BE2C (cell line): ENCODE data around the gene NOX5.

Source experiments
- DNase-seq: peaks from one replicate; pipeline ENCODE4 v3.0.0-alpha.2; 2020
- H3K27me3 ChIP-seq: fragments of 250-450 bp; sonication (Bioruptor Pico); 2 replicates; pipeline ENCODE4 v1.5.1; 2020; ENCODE audit warnings: mild to moderate bottlenecking
- H3K36me3 ChIP-seq: fragments of 250-450 bp; sonication (Bioruptor Pico); 2 replicates; pipeline ENCODE4 v1.5.1; 2020; ENCODE audit warnings: mild to moderate bottlenecking
- H3K4me1 ChIP-seq: fragments of 250-450 bp; sonication (Bioruptor Pico); 2 replicates; pipeline ENCODE4 v1.5.1; 2020
- H3K4me3 ChIP-seq: 2 replicates; pipeline ENCODE4 v1.5.1; 2011; ENCODE audit warnings: low read depth, low read length
- H3K9me3 ChIP-seq: fragments of 250-450 bp; sonication (Bioruptor Pico); 2 replicates; pipeline ENCODE4 v1.5.1; 2020
- TF ChIP-seq, protein P1 (sequence below): IDR thresholded peaks from 2 replicates; pipeline ENCODE4 v1.5.1; 2012; ENCODE audit warnings: mild to moderate bottlenecking, low read depth, low read length

Gene NOX5

DNA sequence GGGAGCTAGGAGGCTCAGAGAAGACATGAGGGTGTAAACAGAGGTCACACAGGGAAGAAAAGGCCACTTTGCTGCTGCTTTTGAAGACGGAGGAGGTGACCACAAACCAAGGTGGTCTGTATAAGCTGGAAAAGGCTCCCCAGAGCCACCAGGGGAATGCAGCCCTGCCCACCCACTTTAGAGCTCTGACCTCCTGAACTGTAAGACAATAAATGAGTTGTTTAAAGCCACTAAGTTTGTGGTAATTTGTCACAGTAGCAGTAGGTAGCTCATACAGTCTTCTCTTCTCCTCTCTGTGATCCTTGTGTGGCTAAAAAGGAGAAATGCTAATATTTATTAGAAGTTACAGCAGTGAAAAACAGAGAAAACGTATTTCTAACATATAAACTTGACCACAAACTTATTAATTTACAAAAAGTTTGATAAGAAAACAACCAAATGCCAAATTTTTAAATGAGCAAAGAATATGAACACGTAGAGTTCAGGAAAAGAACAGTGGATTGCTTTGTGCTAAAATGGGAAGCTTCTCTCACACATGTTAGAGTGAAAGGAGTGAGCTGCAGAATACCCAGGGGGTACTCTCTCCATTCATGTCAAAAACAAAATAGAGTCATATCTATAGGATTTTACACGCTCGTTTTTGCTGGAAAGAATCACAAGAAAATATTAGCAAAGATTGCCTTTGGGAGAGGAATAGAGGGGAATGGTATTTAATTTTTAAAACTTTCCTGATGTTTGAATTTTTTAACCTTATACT is 71.0 kb downstream of the NOX5 start:
- Histone ChIP-seq H3K36me3 (no peaks in the 10 kb centered on the region), H3K9me3 (no peaks in the 10 kb centered on the region; the same call in 1 of the 2 replicates), H3K4me3 (no peak overlapping the region), H3K4me1 (peaks cover 17% of the 10 kb centered on the region), H3K27me3 (no peaks in the 10 kb centered on the region)
- DNase-seq: no peak
- TF ChIP-seq, protein P1, sequence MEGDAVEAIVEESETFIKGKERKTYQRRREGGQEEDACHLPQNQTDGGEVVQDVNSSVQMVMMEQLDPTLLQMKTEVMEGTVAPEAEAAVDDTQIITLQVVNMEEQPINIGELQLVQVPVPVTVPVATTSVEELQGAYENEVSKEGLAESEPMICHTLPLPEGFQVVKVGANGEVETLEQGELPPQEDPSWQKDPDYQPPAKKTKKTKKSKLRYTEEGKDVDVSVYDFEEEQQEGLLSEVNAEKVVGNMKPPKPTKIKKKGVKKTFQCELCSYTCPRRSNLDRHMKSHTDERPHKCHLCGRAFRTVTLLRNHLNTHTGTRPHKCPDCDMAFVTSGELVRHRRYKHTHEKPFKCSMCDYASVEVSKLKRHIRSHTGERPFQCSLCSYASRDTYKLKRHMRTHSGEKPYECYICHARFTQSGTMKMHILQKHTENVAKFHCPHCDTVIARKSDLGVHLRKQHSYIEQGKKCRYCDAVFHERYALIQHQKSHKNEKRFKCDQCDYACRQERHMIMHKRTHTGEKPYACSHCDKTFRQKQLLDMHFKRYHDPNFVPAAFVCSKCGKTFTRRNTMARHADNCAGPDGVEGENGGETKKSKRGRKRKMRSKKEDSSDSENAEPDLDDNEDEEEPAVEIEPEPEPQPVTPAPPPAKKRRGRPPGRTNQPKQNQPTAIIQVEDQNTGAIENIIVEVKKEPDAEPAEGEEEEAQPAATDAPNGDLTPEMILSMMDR: no peak

DNA sequence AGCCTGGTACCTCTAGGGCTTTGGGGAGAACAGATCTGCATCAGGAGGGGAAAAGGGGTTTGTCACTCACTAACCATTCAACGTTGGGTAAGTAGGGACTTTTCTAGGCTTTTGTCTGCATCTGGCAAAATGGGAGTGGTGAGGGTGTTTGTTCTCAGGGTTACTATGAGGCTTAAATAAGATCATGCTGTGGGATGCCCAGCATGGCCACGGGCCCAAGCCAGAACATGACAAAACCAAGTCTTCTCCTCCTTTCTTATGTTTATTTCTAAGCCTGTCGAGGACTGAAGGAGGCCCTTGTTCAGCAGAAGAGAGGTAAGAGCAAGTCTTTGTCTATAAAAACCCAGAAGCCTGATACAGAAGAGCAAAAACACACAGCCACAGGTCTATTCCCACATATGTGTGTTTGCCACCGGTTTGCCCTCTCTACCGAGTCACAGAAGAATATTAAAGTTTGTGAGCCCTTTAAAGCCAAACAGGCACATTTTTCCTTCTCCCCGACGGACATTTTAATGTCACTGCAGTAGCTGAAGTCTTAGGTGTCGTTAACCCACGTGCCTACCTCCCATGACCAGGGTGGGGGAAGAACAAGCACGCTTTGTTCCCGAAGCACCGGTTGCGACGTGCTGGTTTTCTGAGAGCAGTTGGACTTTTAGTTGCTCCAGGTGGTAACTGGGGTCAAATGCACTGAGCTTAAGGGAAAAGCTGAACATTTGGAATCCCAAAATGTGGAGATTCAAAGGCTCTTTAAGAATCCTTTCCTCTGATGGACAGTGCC is 72.1 kb downstream of the NOX5 start:
- no peak for DNase-seq
- H3K9me3 ChIP-seq: no peaks in the 10 kb centered on the region
- H3K4me1 ChIP-seq: peaks cover 6% of the 10 kb centered on the region
- H3K27me3 ChIP-seq: no peaks in the 10 kb centered on the region
- H3K4me3 ChIP-seq: no peak overlapping the region
- H3K36me3 ChIP-seq: no peaks in the 10 kb centered on the region
- TF ChIP-seq, protein P1: no peak

DNA sequence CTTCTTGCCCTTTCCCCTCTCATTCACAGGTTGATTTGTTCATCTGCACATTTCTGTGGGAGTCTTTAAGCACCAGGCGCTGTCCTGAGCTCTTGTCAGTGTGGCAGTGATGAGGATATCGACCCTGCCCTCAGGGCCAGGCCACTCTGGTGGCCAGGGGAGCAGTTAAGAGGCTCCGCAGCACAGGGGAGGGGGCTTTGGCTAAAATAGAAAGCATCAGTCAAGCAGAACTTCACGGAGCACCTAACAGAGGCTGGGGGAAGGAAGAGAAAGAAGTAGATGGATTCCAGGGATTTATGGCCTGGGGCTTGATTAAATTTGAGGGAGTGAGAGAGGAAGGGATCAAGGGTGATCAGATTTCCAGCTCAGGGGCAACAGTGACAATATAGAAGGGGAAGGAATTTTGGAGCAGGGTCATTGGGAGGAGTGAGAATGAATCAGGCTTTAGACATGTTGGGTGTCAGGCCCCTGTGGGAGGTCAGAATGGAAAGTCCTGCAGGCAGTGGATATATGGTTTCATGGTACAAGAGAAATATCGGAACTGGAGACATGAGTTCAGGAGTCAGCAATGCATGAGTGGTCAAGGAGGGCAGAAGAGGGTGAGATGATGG is 73.0 kb downstream of the NOX5 start:
- Histone ChIP-seq H3K4me1 (no peaks in the 10 kb centered on the region), H3K9me3 (no peaks in the 10 kb centered on the region), H3K27me3 (no peaks in the 10 kb centered on the region), H3K36me3 (no peaks in the 10 kb centered on the region), H3K4me3 (no peak overlapping the region)
- no peak for DNase-seq
- TF ChIP-seq, protein P1: no peak

DNA sequence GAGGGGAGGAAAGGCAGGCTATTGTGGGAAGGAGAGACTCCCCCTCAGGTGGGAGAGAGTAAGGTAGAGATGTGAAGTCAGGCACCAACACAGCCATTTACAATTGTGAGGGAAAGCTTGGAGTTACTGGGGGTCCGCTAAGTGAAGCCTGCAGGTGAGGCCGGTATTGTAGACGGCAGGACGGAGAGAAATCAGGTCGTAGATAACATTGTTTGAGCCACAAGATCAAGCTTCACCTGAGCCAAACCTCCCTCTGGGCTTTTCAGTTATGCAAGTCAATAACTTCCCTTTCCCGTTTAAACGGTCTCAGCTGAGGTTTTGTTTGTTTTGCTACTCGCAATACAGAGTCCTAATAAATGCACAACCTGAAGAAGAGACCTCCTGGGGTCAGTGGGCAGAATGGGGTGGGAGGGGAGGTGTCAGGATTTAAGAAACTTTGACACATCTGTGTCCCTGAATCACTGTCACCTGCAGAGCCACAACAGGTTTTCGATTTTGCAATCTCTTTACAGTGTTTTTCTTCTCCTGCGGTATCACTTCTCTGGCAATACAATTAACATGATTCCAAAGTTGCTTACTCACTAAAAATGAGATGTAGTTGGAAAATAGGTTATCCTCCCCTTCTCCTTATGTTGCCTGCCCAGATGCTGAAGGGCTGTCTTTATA is 73.9 kb downstream of the NOX5 start:
- no peaks in the 10 kb centered on the region; the same call in 1 of the 2 replicates for H3K4me1 ChIP-seq
- TF ChIP-seq, protein P1: no peak
- H3K36me3 ChIP-seq: no peaks in the 10 kb centered on the region
- no peaks in the 10 kb centered on the region for H3K9me3 ChIP-seq
- H3K4me3 ChIP-seq: no peak overlapping the region
- no peak for DNase-seq
- H3K27me3 ChIP-seq: no peaks in the 10 kb centered on the region

DNA sequence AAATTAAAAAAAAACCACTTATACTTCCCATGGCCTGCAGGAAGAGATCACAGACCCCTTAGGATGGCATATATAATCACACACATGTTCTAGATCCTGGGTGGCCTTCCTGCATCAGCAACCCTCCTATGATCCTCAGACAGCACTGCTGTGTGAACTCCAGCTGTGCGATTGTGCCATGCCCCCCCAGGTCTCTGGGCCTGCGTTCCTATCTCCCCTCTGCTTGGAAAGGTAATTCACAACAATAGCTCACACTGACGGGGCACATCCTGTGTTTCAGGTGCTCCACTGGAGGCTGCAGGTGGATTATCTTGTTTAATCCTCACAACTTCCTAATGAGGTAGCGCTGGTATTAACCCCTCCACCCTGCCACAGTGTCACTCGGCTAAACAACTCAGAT is 74.8 kb downstream of the NOX5 start:
- DNase-seq: no peak
- Histone ChIP-seq H3K4me1 (peaks cover 4% of the 10 kb centered on the region), H3K36me3 (no peaks in the 10 kb centered on the region), H3K4me3 (no peak overlapping the region), H3K9me3 (no peaks in the 10 kb centered on the region), H3K27me3 (no peaks in the 10 kb centered on the region)
- TF ChIP-seq, protein P1: no peak
